Measurements from ENCODE around the gene PRRX2.

Gene PRRX2

DNA sequence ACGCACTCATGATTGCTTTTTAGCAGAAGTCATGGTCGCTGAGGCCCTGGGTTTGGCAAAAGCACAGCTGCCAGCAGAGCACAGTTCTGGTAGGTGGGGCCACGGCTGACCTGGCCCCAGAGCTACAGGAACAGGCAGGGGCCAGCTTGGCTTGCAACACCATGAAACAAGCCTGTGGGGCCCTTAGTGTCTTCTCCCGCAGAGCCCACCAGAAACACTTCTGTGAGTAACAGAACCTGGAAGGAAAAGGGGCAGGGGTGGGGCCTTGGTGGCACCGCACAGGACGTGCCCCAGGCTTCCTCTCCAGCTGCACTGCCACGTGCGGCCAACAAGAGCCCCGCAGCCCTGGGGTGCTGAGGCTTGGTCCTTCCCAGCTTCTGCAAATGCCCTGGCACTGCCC is 28.3 kb upstream of the PRRX2 start:
- peak; percentile 25 for DNase-seq

DNA sequence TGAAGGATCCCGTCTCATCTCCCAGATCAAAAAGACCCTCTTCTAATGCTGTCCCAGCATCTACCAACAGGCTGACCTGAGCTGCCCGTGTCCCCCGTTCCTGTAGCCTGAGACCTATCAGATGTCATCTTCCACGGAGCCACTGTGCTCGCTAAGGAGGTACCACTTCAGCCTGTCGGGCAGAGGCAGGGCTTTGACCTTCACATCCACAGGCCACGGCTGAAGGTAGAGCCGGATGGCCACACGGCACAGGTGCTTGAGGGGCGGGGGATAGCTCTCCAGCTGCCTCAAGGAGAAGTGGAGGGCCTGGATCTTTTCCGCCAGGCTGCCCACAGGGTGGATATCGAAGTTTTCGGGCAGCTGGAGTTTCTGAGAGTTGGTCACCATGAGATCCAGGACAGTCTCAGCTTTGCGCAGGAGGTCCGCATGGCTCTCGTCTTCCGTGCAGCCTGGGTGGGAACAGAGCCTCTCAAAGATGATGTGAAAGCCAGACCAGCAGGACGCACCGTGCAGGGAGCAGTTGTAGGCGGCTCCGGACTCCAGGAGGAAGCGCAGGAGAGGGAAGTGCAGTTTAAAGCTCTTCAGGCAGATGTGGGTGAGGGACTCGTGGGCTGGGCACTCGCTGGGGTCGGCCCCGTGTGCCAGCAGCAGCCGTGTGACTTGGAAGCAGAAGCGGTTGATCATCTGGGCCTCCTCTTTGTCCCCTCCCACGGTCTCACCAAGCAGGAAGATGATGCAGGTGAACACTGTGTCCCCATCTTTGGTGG is 27.6 kb upstream of the PRRX2 start:
- DNase-seq, result no peak

DNA sequence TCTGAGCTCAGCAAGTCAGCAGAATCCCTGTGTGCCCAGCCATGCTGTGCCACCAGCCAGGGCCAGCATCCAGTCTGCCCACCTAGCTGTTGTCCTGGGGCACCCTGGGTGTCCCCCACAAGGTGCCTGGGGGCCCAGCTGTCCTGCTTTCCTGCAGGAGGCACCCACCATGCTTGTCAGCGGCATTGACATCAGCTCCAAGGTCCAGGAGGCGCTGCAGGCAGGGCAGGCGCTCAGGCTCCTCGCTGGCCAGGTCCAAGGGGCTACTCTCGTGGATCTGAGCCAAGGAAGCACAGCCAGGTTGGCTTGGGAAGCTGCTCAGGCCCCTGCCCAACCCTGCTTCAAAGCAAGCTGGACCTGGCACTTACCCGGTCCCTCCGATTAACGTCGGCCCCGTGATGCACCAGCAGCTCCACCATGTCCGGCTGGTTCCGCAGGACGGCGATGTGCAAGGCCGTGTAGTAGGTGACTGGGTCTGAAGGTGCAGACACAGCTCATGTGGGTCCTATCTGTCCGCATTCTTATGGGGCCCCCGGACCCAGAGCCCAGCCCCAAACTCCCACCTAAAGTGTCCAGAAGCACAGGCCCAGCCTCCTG is 26.3 kb upstream of the PRRX2 start:
- DNase-seq, result peak; percentile 33

DNA sequence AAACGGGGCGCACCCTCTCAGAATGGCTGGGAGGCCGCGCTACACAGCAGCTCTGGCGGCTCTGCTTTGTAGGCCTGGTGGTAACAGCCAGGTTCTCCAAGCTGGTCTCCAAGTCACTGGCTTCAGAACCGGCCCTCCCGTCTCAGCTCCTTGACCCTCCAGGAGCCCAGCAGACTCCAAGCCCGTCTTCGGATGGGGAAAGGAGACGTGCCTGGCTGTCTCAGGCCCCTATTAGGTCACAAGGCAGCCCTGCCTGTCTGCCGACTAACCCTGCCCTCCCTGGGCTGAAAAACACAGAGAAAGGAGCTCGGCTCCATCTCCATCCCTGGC is 25.7 kb upstream of the PRRX2 start:
- DNase-seq, result peak; percentile 24

DNA sequence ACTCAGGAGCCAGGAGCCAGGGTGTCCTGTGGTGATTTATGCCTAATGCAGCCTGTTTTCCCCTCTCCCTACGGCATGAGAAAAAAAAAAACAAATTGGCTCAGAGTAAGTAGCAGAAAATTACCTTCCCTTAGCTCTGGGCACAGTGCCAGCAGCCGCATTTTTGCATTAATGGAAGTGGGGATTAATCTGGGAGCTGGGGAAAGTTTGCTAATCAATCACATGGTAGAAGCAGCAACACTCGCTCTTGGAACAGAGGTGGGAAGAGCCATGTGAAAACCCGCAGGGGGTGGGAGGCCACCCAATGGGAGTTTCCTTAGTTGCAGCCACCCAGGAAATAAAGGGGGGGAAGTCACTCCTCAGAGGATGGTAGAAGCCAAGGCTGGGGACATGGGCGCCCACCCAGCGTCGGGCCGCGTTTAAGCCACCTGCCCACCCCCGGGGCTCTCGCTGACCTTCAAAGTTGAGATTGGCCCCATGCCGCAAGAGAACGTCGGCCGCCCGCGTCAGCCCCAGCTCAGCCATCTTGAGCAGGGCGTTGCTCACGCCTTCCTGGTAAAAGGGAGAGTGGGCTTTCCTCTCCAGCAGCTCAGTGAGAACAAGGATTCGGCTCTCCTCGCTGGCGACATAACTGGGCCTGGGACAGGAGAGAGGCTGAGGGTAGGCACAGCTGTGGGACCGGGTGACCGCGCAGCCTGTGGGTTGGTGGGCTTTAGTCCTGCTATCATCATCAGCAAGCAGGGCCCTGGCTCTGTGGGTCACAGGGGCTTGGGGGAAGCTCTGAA is 25.2 kb upstream of the PRRX2 start:
- no peak for DNase-seq

DNA sequence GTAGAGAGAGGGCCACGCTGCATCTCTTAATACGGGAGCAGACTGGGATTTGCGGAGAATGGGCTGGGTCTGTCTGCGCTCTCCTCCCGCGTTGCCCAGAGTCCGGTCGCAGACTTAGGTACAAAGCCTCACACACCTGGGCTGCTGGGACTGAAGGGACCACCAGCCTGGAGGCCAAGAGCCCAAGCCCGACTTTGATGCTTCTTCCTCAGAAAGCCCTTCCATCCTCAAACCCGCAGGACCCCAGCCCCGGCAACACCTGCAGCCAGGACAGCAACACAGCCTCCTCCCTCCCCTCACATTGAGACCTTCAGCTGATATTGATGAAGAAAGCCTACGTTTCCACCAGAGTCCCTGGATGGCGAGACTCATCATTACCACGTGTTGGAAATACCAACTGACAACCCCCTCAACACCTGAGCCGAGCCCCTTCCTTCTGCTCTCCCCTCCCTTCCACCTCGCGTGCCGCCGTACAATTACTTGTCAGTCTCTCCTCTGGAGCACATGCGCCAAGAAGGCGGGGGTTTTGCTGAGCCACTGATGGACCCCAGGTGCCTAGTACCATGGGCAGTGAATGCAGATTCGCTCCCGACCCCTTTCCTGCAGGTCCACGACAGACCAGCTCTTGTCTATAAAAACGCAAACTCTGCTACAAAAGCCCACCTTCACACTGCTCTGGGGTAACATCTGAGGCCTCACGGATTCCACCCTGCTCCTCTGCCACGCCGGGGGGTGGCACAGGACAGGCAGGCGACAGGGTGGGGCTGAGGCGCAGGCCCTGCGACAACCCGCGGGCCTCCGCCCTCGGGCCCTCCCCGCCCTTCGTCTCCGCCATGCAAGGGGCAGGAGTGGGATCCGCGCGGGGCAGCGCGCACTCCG is 24.3 kb upstream of the PRRX2 start:
- no peak for DNase-seq

DNA sequence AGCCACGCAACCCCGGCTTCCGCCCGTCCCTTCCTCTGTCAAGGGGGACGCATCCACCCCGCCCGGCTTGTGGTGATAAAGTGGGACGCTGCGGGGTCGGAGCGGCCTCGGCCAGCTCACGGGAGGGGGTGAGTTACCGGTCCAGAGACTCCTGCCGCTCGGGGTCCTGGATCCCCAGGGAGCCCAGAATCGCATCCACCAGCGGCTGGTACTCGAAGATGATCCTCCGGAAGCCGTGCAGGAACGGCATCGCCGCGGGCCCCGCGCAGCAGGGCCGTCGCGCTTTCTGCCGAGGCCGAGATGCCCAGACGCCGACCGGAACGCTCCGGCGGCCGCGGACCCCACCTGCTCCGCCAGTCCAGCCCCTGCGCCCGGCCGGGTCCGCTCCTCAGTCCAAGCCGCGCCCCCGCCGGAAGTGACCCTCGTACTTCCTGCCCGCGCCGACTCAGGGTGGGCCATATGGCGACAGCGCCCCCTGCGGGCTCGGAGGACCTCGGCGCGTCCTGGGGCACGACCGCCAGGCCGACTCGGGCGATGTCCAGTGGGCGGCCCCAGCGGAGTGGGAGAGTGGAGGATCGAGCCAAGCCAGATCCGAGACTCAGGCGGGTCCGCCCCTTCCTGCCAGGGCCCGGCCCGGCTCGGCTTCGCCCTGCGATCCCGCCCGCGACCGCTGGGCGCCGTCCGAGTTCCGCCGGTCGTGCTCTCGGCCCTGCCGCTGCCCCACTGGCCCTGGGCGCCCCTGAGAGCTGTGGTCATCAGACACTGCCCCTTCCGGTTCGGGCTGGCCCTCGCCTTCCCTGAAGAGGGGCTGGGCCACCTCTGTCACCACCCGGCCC is 23.5 kb upstream of the PRRX2 start, which contains the start of gene ASB6:
ASB6 (minus strand) TSS at position 402 of the 836 bp plus-strand sequence; CDS start at position 250, 152 bp downstream.
- peak; percentile 99 for DNase-seq

DNA sequence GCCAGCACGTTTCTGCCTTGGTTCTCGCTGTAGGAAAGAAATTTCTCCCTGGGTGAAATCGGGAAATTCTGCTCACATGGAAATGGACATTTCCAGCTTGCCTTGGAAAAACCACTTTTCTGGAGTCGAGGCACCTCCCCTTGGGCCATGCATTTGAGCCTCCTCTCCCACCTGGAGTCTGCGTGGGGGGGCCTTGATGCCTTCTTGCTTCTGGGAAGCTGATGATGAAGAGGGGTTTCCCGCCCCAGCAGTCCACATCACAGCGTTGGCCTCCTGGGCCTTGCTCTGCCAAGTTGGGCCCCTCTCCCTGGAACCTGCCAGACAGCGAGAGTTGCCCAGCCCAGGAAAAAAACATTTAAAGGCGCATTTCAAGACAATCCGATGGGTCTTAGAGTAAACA is 21.7 kb upstream of the PRRX2 start:
- no peak for DNase-seq

DNA sequence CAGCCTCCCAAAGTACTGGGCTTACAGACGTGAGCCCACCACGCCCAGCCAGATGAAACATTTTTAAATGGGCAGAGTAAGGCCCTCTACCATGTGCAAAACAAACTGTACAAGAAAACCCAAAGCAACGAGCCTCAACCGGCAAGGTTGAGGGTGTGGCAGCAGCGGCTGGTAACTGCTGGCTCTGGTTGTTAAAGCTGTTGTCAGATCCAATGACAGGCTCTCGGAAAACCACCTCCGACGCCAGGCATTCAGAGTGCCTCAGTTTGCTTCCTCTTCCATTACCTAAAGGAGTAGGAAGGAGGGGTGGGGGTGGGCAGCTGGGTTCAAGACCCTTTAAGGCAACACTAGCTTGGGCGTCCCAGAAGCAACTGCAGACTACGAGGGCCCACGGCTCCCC is 21.1 kb upstream of the PRRX2 start:
- DNase-seq, result peak; percentile 32

DNA sequence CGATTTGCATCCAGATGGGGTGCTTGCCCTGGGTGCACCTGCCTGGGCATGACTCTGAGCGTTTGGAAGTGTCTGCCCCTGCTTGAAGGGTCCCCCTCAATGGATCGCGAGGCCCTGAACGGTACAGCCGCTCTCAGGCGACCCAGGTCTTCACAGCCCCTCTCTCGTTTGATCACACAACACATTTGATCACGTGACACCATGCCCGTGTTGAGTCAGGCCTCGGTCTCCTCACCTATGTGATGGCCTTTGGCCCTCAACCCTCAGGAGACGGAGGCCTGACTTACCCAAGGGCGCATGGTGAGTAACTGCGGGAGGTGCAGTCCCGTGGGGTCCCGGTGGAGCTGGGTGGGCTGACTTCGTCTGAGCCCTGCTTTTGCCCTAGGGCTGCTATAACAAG is 20.5 kb upstream of the PRRX2 start:
- DNase-seq, result no peak

DNA sequence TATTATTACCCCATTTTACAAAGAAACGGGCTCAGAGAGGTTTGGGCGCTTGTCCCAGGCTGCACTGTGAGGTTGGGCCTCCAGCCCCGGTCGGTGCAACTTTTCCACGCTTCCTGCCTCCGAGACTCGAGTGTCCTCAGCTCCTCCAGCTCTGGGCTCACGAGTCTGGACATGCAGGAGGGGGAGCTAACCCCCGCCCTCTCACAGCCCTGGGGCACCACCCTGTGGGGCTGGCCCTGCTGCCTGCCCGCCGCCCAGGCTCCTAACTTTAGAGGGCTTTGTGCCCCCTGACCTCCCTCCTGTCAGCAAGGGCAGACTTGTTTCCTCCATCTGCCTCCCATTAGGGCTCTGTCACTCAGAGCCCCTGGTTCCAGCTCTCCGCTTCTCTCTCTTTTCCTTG is 19.2 kb upstream of the PRRX2 start:
- DNase-seq, result no peak

DNA sequence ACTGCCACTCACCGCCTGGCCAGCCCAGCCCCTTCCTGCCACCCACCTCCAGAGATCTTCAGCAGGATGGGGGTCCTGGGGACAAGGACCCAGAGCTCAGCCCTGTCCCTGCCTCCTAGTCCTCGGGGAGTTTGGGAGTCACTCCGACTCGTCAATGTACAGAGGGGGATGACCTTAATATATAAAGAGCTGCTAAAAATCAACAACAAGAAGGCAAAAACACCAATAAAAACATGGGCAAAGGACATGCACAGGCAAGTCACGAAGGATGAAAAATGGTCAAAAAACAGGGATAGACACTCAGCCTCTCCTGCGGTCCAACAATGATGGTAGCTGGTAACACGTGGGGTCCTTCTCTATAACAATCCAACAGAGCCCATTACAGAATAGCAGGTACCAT is 18.8 kb upstream of the PRRX2 start:
- DNase-seq, result no peak

DNA sequence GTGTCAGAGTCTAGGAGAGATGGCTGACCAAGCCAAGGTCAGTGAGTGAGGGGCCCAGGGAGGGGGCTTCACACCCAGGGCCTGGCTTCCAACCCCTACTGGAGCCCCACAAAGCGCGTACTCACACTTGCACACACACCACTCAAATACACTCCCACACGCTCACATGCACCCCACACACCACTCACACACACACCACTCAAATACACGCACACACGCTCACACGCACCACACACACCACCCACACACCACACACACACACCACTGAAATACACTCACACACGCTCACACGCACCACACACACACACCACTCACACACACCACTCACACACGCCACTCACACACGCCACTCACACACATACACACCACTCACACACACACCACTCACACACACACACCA is 17.8 kb upstream of the PRRX2 start:
- DNase-seq, result no peak

DNA sequence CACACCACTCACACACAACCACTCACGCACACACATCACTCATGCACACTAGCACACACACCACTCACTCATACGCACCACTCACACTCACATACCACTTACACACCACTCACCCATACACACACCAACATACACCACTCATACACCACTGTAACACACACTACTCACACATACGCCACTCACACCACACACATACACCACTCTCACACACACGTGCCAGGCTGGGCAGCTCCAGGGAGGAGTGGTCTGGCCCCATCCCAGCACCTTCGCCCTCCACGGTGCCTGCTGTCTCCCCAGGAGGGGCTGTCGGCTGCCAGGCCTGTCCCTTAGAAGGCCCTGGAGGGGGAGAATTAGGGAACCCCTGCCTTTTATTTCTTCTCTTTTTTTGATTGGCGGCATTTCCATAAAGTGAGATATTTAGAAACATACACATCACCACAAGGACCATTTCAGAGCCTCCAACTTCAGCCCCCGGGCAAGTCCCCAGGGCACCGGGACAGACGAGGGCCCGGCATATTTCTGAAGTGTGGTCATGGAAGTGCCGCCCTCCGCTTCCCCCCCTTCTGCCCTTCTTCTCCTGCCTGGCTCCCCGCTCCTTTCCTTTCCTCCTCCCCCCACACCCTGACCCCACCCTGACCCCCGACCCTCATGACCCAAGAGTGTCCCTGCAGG is 17.2 kb upstream of the PRRX2 start:
- no peak for DNase-seq

DNA sequence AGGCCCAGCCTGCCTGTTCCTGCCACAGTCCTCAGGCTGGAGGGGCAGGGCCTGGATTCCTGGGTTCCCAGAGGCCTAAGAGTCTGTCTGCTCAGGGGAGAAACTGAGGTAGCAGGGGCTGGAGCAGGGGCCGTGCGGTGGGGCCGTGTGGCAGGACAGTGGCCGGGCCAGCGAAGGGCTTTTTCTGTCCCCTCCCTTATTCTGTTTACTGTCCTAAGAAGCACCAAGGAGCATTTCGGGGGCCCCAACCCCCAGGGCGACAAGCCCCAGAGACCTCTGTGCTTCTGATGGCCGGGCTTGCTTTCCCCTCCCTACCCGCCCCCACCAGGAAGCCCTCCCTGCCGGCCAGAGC is 16.7 kb upstream of the PRRX2 start:
- DNase-seq, result no peak

DNA sequence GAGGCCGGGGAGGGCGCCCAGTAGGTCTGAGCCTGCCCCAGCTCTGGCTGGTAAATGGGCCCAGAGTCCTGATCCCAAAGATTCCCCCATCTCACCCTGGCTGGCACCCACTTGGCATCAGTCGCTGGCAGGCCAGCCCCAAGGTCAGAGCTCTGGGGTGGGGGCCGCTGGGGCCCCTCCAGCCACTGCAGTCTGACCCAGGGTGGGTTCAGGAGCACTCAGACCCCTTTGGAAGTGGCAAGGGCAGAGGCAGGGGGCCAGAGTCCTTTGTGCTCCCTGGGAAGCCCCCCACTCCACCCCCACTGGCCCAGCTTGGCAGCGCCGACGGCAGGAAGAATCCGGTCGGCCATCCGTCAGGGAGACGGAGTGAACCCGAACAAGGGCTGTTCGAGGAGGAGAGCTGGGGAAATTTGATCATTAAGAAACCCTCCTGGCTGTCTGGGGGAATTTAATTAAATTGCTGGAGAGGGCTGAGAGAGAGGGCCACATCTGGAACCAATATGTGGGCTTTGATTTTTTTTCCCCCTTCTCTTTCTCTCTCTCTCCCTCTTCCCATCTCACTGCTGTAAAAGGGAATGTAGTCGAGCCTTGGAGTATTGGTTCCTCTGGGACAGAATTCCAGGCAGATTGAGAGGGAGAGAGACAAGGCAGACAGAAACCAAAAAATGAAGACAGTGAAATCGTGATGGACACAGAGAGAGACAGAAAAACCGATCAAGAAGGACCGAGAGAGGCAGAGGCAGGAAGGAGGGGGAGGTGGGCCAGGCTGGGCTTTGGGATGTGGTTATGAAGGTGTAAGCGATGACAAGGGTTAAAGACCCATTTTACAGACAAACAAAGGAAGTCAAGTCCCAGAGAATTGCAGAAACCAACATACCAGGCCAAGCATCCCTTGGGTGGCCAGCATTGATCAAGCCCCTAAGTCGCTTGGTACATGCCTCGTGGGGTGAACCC is 15.4 kb upstream of the PRRX2 start:
- DNase-seq, result no peak

DNA sequence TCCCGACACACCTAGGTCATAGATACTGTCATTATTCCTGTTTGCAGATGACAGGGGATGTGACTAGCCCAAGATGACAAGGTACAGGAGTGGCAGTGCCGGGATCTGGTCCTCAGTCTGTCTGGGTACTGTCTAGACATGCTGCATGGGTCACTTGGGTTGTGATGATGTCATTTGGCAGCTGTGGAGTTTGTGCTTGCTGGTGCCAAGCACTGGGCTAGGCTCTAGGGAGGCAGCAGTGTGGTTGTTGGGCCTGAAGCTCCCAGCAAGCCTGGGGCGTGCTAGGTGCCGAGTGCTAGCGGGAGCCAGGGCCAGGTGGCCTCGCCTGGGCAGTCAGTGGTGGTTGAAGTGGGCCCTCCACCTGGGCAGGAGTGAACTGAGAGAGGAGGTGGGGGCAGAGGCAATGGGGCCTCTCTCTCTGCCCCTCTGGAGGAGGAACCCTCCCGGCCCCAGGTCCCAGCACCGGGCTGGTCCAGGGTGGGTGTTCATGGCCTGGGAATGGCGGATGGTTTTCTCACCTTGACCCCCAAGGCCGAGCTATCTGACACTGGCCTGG is 14.7 kb upstream of the PRRX2 start:
- no peak for DNase-seq

DNA sequence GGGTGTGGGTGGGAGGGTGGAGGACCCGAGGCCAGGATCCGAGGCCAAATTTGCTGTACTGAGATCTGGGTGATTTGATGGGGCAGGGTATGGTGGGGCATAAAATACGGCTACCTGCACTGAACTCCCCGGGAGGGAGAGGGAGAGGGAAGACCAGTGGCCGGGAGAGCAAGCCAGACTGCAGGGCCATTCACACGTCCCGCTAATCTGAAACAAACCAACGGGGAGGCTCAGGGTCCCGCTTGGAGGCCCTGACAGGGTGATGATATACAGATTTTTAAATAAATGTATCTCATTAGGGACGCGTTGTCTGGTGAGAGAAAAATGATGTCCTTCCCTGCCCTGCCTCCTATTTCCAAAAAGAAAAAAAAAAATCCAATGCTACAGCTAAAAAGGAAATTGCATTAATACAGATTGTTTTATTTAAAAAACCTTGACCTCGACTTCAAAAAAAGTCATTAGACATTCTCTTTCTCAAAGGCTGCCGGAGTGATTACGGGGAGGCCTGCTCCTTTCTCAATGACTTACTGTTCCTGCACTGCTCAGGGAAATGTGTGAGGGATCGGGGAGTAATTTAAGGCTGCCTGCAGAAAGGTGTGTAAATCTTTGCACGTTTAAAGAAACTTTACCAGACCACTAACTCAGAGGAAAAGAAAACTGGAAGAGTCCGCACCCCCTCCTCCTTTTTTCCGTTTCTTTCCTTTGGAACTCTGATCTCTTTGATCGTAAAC is 11.5 kb upstream of the PRRX2 start:
- no peak for DNase-seq

DNA sequence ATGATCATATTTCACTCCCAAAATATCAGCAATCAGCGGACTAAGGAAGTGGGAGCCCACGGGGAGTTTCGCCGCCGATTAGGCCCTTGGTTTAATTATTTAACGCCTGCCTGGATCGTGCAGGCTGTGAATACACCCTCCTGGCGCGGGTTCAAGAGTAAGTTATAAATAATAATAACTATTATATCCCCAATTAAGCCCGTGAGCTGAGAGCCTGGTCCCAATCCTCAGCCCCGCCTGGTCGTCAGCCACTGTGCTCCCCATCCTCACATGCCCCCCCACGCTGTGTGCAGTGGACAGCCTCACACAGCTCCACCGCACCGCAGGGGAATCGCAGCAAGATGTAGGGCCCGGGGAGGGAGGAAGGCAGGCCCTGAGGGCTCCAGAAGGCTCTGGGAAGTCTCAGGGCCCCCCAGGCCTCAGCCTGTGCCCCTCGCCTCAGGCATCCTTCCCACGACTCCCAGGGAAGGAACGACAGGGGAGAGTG is 10.8 kb upstream of the PRRX2 start:
- DNase-seq, result no peak

All from left hindlimb (tissue), 1 donor.